Activated T-helper 2 cell treated with anti-CD3 and anti-CD28 coated beads, Interferon-gamma antibody, Interleukin-2, Interleukin-4, amounts not matched to agents 10 μg/mL and 5 μg/mL and 100 μg/mL, durations not matched to agents 14 hours and 24 hours and 36 hours (primary cell): ENCODE measurements around the gene ALPL. TPM values are rescaled to one million over a fixed set of nuclear protein-coding genes. Genes with fewer than 3 reads are reported as not detected.

Source experiments
- DNase-seq: peaks from one replicate; pipeline ENCODE4 v3.0.0; 2021; ENCODE audit warnings: low spot score
- H3K27ac Mint-ChIP-seq: one replicate; pipeline ENCODE4 v1.8.0; 2021; ENCODE audit warnings: mixed read lengths
- H3K27me3 Mint-ChIP-seq: one replicate; pipeline ENCODE4 v1.8.0; 2021; ENCODE audit warnings: low read depth, mixed read lengths
- H3K36me3 Mint-ChIP-seq: one replicate; pipeline ENCODE4 v1.8.0; 2021; ENCODE audit warnings: low read depth, mixed read lengths
- H3K4me1 Mint-ChIP-seq: one replicate; pipeline ENCODE4 v1.8.0; 2021; ENCODE audit warnings: low read depth, mixed read lengths
- H3K4me3 Mint-ChIP-seq: one replicate; pipeline ENCODE4 v1.8.0; 2021; ENCODE audit warnings: low read depth, mild to moderate bottlenecking, moderate library complexity, mixed read lengths
- H3K9me3 Mint-ChIP-seq: one replicate; pipeline ENCODE4 v1.8.0; 2021; ENCODE audit warnings: mixed read lengths
- intact Hi-C: fragments of 100-400 bp; cut with micrococcal nuclease; formaldehyde crosslinking; loops from one replicate; pipeline ENCODE4 v1.15.1; 2023
- total RNA-seq: library from RNA; stranded (reverse); gene quantifications from 2 replicates; pipeline ENCODE4 v1.2.3, GENCODE V29; 2022

ALPL gene
- total RNA-seq, 1 donor from 2014 or later: not detected

DNA sequence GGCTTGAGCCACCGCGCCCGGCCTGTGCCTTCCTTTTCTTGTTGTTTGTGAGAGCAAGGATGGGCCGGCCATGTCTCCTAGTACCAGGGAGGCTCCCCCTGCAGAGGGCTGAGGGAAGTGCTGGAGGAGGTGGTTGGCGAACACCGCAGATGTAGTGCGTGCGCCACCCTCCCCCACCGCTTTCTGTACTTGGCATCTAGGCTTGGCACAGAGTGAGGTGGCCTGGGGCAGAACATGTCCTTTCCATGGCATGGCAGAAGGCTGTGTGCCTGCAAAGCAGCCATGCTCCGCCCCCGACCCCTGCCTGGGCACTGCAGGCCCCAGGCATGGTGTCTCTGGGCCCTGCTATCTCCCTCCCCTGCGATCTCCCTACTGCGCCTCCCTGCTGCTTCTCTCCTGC, 30.7 kb downstream of the ALPL start:
- H3K4me1 Mint-ChIP-seq: no peaks in the 10 kb centered on the region
- intact Hi-C loops: no loop called here
- H3K9me3 Mint-ChIP-seq: no peaks in the 10 kb centered on the region
- DNase-seq: no peak
- no peaks in the 10 kb centered on the region for H3K36me3 Mint-ChIP-seq
- H3K27me3 Mint-ChIP-seq: peaks cover 16% of the 10 kb centered on the region
- H3K27ac Mint-ChIP-seq: no peak overlapping the region
- H3K4me3 Mint-ChIP-seq: no peak overlapping the region

DNA sequence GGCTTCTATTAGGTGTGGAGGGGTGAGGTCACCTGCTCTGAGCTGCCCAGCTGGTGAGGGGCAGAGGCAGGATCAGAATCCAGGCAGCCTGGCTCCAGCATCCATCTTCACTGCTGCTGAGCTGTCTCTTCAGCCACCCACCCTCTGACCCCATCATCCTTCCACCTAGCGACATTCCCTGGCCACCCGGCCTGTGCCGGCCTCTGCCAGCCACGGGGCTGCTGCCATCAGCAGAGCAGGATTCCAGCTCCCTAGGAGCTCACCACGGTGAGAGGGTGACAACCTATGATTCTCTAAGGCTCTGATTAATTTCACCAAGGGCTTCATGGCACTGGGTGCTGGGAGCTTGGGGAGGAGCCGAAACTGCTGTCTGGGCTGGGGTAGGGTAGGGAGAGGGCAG, 32.1 kb downstream of the ALPL start:
- Mint-ChIP-seq H3K9me3 (no peaks in the 10 kb centered on the region), H3K36me3 (no peaks in the 10 kb centered on the region), H3K4me3 (no peak overlapping the region), H3K4me1 (no peaks in the 10 kb centered on the region), H3K27me3 (peaks cover 14% of the 10 kb centered on the region), H3K27ac (no peak overlapping the region)
- DNase-seq: no peak
- intact Hi-C loops: no loop called here

DNA sequence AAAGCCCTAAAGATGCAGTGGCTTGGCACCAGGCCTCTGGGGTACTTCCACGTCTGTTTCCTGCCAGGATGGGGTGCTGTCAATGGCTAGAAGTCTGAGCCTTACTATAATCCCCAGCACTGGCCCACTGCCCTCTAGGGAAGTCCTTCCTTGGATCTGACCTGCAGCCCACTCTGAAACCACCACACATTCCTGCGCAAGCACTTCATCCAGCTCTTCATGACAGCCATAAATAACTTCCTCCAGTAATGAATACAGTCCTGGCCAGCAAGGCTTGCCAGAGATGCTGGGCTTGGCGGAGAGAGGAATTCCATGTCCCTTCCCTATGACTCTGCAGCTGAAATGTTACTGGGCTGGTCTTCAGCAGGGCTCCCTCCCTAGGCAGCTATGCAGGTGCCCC, 32.6 kb downstream of the ALPL start:
- intact Hi-C loops: no loop called here
- Mint-ChIP-seq H3K27me3 (peaks cover 14% of the 10 kb centered on the region), H3K4me1 (no peaks in the 10 kb centered on the region), H3K36me3 (no peaks in the 10 kb centered on the region), H3K27ac (no peak overlapping the region), H3K9me3 (no peaks in the 10 kb centered on the region), H3K4me3 (no peak overlapping the region)
- no peak for DNase-seq

DNA sequence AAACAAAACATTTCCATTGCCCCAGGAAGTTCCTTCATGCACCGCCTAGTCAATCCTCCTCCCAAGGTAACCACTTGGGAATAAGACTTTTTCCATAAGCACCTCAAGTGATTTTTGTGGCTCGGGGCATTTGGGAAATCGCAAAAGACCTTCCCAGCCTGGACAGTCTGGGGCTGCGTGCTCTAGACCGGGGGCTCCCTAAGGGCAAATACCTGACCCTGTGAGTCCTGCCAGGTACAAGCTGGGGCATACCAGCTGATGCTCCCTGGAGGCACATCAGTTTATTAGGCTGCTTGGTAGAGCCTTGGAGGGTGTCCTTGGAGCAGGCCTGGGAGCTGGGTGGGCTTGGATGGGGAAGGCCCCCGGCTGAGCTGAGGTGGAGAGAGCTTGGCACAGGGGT, 34.4 kb downstream of the ALPL start:
- intact Hi-C loops: no loop called here
- H3K4me3 Mint-ChIP-seq: no peak overlapping the region
- peaks cover 5% of the 10 kb centered on the region for H3K27me3 Mint-ChIP-seq
- no peaks in the 10 kb centered on the region for H3K9me3 Mint-ChIP-seq
- H3K36me3 Mint-ChIP-seq: no peaks in the 10 kb centered on the region
- DNase-seq: no peak
- H3K4me1 Mint-ChIP-seq: no peaks in the 10 kb centered on the region
- H3K27ac Mint-ChIP-seq: no peak overlapping the region

DNA sequence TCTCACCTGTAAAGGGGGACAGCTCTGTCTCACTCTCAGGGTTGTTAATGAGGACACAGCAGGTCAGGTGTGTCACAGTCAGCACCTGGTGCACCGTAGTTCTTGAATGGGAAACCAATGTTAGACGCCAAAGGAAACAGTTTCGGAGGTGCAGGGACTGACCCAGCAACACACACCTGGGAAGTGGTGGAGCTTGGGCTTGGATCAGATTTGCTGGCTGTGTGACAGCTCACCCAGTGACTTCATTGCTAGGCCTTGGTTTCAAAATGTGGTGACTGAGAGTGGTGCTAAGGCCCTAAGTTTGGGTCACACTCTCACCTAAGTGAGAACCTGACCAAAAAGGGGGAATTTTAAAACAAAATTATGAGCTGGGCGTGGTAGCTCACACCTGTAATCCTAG, 34.9 kb downstream of the ALPL start:
- intact Hi-C loops: no loop called here
- H3K4me1 Mint-ChIP-seq: no peaks in the 10 kb centered on the region
- no peaks in the 10 kb centered on the region for H3K36me3 Mint-ChIP-seq

DNA sequence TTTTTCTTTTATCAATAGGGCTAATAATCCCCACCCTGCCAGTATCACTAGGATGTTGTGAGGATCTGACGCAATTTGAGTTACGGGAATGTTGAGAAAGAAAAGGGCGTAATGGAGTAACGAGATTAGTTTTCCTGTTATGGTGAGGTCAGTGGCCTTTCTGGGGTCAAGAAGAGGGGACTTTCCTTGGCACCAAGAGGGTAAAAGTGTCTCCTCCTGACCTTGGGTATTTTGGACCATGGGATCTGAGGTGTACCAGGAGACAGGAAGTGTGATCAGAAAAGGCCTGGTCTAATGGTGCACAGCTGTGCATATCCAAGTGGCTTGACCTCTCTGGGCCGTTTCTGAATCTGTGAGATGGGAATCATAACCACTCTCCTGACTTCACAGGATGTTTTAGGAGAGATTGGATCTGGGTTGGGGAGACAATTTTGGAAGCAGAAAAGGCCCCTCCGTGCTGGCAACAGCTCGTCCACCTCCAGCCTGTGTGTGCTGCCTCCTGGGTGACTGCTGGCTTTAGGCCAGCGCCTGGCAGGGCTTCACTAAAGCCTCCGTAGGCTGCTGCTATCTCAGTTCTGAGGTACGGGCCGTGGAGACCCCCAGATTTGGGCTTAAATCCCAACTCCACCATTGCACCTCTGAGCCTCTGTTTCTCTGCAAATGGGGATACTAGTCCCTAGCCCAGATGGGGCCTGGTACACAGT, 37.1 kb downstream of the ALPL start:
- no peaks in the 10 kb centered on the region for H3K9me3 Mint-ChIP-seq
- no peak overlapping the region for H3K4me3 Mint-ChIP-seq

More for the DNA sequence above, 34.9 kb downstream of the ALPL start:
- H3K4me3 Mint-ChIP-seq: no peak overlapping the region
- no peak for DNase-seq
- peaks cover under 1% of the 10 kb centered on the region for H3K27me3 Mint-ChIP-seq
- no peak overlapping the region for H3K27ac Mint-ChIP-seq
- no peaks in the 10 kb centered on the region for H3K9me3 Mint-ChIP-seq

DNA sequence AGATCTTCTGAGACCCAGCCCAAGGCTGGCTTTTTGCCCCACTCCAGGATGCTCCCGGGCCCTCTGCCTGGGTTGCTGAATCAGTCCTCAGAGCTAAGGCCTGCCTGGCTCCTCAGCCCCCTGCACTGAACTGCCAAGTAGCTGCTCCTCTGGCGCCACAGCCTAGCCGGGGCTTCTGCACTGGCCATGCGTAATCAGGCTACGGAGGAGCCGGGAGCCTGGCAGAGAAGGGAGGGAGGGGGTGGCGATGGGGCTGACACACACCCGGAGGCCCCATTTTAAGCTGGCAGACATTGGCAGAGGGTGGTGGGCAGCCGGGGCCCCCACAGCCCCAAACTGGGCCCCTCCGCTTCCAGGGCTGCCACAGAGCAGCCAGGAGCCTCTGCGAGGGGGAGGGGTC, 38.7 kb downstream of the ALPL start:
- Mint-ChIP-seq H3K27me3 (peaks cover 7% of the 10 kb centered on the region), H3K27ac (no peak overlapping the region), H3K9me3 (no peaks in the 10 kb centered on the region), H3K4me1 (no peaks in the 10 kb centered on the region), H3K36me3 (no peaks in the 10 kb centered on the region), H3K4me3 (no peak overlapping the region)
- intact Hi-C loops: no loop called here
- DNase-seq: no peak

More for the DNA sequence above, 37.1 kb downstream of the ALPL start:
- Mint-ChIP-seq H3K27me3 (peaks cover 7% of the 10 kb centered on the region), H3K4me1 (no peaks in the 10 kb centered on the region), H3K36me3 (no peaks in the 10 kb centered on the region), H3K27ac (no peak overlapping the region)
- DNase-seq: no peak
- intact Hi-C loops: no loop called here

DNA sequence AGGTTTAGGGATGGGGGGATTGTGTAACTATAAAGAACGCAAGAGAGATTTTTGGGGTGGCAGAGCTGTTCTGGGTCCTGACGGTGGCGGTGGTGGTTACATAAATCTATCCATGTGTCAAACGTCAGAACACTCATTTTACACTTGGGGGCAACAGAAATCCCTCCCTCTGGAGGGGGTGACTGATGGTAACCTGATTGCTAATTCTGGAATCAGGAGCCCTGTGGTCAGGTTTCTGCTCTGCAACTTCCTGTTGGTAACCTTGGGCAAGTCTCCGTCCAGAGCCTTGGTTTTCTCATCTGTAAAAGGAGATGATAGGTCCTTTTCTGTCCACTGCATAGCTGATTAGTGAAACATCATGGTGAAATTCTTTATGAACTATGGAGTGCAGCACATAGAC, 40.9 kb downstream of the ALPL start:
- H3K4me1 Mint-ChIP-seq: no peaks in the 10 kb centered on the region
- intact Hi-C loops: no loop called here
- DNase-seq: no peak
- H3K27ac Mint-ChIP-seq: no peak overlapping the region
- H3K9me3 Mint-ChIP-seq: no peaks in the 10 kb centered on the region
- peaks cover 8% of the 10 kb centered on the region for H3K27me3 Mint-ChIP-seq
- H3K4me3 Mint-ChIP-seq: no peak overlapping the region
- no peaks in the 10 kb centered on the region for H3K36me3 Mint-ChIP-seq

DNA sequence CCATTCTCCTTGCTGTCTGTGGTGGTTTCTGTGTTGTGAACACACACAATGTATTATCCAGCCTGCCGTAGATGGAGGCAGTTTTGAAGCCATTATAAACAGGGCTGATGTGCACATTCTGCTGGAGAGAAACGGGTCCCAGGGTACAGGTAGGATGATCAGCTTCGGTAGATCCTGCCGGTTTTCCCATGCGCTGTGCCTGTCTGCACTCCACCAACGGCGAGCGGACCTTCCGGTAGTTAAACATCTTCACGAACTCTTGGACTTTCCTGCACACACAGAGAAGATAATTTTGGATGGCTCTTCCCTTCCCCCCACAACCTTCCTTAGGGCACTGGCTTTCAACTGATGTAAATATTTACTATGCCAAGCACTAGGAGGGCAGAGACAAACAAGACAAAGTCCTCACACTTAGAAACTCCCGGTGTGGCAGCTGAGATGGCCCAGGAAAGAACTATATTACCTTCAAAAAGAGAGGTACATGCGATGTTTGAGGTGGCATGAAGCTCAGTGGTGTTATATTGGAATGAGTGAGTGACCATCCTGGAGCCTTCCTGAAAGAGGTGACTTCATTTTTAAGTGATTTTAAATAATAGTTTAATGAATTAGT, 41.7 kb downstream of the ALPL start:
- Mint-ChIP-seq H3K4me1 (no peaks in the 10 kb centered on the region), H3K4me3 (no peak overlapping the region), H3K27ac (no peak overlapping the region), H3K36me3 (no peaks in the 10 kb centered on the region), H3K27me3 (peaks cover 8% of the 10 kb centered on the region), H3K9me3 (no peaks in the 10 kb centered on the region)
- intact Hi-C loops: no loop called here
- no peak for DNase-seq

DNA sequence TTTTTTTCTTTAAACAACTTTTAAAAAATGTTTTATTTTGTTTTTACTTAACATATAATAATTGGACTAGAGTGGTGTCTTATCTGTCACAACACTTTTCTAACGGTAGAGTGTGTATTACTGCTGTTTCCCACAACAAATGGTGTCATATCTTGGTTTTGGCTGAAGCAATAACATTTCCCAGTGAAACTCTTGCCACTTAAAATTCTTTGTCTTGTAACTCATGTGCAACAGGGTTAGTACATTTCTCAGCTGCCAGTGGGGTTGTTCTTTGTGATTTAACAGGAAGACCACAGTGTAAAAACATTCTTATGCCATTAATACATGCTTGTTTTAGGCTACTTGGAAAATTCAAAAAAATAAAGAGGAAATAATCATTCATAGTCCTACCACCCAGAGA, 43.5 kb downstream of the ALPL start:
- no peaks in the 10 kb centered on the region for H3K36me3 Mint-ChIP-seq
- H3K4me1 Mint-ChIP-seq: no peaks in the 10 kb centered on the region
- intact Hi-C loops: no loop called here
- DNase-seq: no peak
- H3K27me3 Mint-ChIP-seq: peaks cover 8% of the 10 kb centered on the region
- H3K27ac Mint-ChIP-seq: no peak overlapping the region
- H3K9me3 Mint-ChIP-seq: no peaks in the 10 kb centered on the region
- no peak overlapping the region for H3K4me3 Mint-ChIP-seq

DNA sequence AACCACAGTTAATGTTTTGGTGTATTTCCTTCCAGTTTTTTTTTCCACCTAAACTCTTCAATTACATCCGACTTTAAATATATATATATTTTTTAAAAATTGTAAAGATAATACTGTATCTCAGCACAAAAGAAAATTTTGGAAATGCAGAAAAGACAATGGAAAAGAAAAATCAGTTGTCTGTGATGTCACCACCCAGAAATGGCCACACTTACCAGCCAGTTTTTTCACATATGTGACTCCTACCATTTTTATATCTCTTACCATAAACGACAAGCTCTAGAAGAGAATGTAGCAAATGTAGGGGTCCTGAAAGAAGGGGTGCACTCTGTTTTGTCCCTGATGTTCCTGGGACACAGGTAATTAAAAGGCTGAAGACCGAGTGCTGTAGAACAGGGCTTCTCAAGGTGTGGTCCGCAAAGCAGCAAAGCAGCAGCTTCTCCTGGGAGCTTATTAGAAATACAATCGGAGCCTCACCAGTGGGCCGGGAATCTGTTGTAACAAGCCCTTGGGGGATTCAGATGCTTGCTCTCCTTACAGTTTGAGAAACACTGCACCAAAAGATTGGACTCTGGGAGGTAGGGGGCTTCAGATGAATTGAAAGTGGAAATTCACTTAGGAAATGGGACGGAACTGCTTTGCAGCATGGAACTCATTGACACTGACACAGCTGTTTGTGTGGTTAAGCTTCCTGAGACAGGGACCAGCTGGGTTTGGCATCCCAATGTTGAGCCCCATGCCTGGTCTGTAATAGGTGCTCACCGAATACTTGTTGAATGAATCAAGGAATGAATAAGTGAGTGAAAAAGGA, 44.1 kb downstream of the ALPL start:
- Mint-ChIP-seq H3K36me3 (no peaks in the 10 kb centered on the region), H3K4me1 (no peaks in the 10 kb centered on the region), H3K27me3 (peaks cover 8% of the 10 kb centered on the region), H3K9me3 (no peaks in the 10 kb centered on the region), H3K4me3 (no peak overlapping the region), H3K27ac (no peak overlapping the region)
- intact Hi-C loops: no loop called here
- DNase-seq: no peak

DNA sequence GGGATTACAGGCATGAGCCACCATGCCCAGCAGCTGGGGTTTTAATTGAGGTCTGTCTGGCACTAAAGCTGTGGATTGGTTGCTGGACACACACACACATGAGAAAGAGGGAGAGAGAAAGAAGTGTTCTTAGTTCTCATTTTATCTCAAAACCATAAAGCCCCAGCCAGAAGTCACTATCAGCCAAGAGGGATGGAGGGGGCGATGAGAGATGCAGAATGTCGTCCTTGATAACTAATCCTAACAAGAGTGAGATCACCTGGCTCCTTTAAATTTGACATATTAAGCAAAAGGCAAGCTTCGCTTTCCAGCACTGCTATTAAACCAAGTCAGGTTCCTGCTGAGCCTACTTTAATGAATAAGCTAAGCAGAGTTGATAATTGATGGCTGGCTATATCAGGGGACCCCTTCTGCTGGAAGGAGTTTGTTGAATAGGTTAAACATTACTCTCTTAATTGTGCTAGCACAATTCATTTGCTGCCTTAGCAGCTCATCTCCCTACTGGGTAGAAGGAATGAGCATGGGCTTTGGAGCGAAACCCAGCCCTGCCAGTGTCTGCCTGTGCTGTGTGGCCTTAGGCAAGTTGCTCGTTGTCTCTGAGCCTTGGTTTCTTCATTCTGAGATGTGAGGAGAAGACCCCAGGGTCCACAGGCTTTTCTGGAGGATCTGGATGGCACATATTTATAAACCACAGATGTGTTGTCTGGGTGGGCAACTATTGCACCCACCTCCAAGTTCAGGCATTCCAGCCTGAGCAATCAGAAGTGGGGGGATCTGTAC, 50.8 kb downstream of the ALPL start:
- DNase-seq: no peak
- H3K36me3 Mint-ChIP-seq: no peaks in the 10 kb centered on the region
- intact Hi-C loops: no loop called here
- peaks cover 1% of the 10 kb centered on the region for H3K27me3 Mint-ChIP-seq
- no peak overlapping the region for H3K27ac Mint-ChIP-seq
- H3K9me3 Mint-ChIP-seq: no peaks in the 10 kb centered on the region
- H3K4me1 Mint-ChIP-seq: no peaks in the 10 kb centered on the region
- no peak overlapping the region for H3K4me3 Mint-ChIP-seq
